ENCODE data around the gene C21orf91. TPM values are rescaled to one million over a fixed set of nuclear protein-coding genes. Genes with fewer than 3 reads are reported as not detected.

C21orf91 gene
- total and polyA plus RNA-seq, 4 donors, result 1.8 to 7.2 (median 4.4) TPM

DNA sequence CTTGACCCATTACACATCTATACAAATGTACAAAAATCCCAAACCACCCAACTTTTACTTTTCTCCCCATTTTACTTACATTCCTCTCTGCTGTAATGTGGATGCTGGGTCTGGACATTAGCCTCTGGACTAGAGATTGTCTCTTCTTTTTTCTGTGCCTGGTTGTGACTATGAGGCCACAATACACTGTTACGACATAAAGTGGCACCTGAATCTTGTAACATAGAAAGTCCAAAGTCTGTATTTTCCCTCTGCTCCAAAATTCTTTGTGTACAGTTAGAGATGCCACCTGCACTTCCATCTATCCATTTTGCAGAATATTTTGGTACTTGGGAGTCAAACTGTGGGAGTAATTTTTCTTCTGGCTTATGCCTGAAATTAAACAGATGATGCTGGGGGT, 22.7 kb downstream of the C21orf91 start (continued):
- TF ChIP-seq CTCF (IDR thresholded peaks at IDR 0.05; ENCODE audit: low read depth, low read length, missing input control), result no peak
- no peak for TF ChIP-seq FOXA1 (IDR thresholded peaks at IDR 0.05)

GRCh38 chr21:17796037-17796403, 23.1 kb downstream of the C21orf91 start:
- peak overlapping the region in 1 of 2 donors; percentile 0 for H3K27ac ChIP-seq (ENCODE audit: low read depth in 1 of 2, low read length in 2 of 2)
- peaks cover 2 to 23% (median 14%) of the 10 kb centered on the region in 4 donors for H3K4me1 ChIP-seq (ENCODE audit: control insufficient read depth in 4 of 4, insufficient read depth in 4 of 4, low read length in 3 of 4)

GRCh38 chr21:17795146-17796036, 23.8 kb downstream of the C21orf91 start:
- peaks cover 0 to 3% (median 0%) of the 10 kb centered on the region in 4 donors for H3K36me3 ChIP-seq (ENCODE audit: control insufficient read depth in 4 of 4, insufficient read depth in 3 of 4, low read depth in 1 of 4, low read length in 3 of 4)
- no peaks in the 10 kb centered on the region for H3K27me3 ChIP-seq (ENCODE audit: control insufficient read depth in 4 of 4, insufficient read depth in 4 of 4, low read length in 3 of 4)
- no peaks in the 10 kb centered on the region for H3K9me3 ChIP-seq (ENCODE audit: control insufficient read depth in 4 of 4, low read length in 3 of 4)
- H3K4me3 ChIP-seq (ENCODE audit: low read depth in 1 of 3, low read length in 3 of 3), result no peak overlapping the region
- WGBS, result 90% methylated on average over 6 of the region's 6 CpGs
- no peak overlapping the region for H3K9ac ChIP-seq (ENCODE audit: low read depth in 1 of 2, low read length in 2 of 2)
- TF ChIP-seq GABPA (IDR thresholded peaks at IDR 0.05 in 1 of 2, conservative IDR thresholded peaks at IDR 0.05 in 1 of 2), result no peak
- no peak for TF ChIP-seq TAF1 (conservative IDR thresholded peaks at IDR 0.05)
- no peak for TF ChIP-seq SP1 (IDR thresholded peaks at IDR 0.05)
- TF ChIP-seq ZBTB33 (IDR thresholded peaks at IDR 0.05), result no peak
- no peak for TF ChIP-seq RXRA (IDR thresholded peaks at IDR 0.05)
- no peak for TF ChIP-seq YY1 (IDR thresholded peaks at IDR 0.05)
- TF ChIP-seq EGR1 (IDR thresholded peaks at IDR 0.05; ENCODE audit: low read depth in 2 of 2), result no peak
- no peak for TF ChIP-seq FOXA2 (IDR thresholded peaks at IDR 0.05)
- TF ChIP-seq, protein P1, sequence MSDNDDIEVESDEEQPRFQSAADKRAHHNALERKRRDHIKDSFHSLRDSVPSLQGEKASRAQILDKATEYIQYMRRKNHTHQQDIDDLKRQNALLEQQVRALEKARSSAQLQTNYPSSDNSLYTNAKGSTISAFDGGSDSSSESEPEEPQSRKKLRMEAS (IDR thresholded peaks at IDR 0.05), result no peak
- no peak for TF ChIP-seq NR2F2 (IDR thresholded peaks at IDR 0.05)
- no peak for TF ChIP-seq FOXA1 (IDR thresholded peaks at IDR 0.05)
- TF ChIP-seq RAD21 (IDR thresholded peaks at IDR 0.05), result no peak
- no peak for TF ChIP-seq HNF4G (IDR thresholded peaks at IDR 0.05)
- TF ChIP-seq JUND (IDR thresholded peaks at IDR 0.05), result no peak
- no peak for TF ChIP-seq ATF3 (IDR thresholded peaks at IDR 0.05)
- no peak for DNase-seq (ENCODE audit: low spot score)
- peaks cover 2 to 23% (median 14%) of the 10 kb centered on the region in 4 donors for H3K4me1 ChIP-seq (ENCODE audit: control insufficient read depth in 4 of 4, insufficient read depth in 4 of 4, low read length in 3 of 4)
- no peak overlapping the region for H3K27ac ChIP-seq (ENCODE audit: low read depth in 1 of 2, low read length in 2 of 2)

More at GRCh38 chr21:17796037-17796403, 23.1 kb downstream of the C21orf91 start:
- WGBS, result 70% methylated on average over 1 of the region's 1 CpG
- Histone ChIP-seq H3K4me3 (ENCODE audit: low read depth in 1 of 3, low read length in 3 of 3) (no peak overlapping the region), H3K36me3 (ENCODE audit: control insufficient read depth in 4 of 4, insufficient read depth in 3 of 4, low read depth in 1 of 4, low read length in 3 of 4) (peaks cover 0 to 3% (median 0%) of the 10 kb centered on the region in 4 donors), H3K27me3 (ENCODE audit: control insufficient read depth in 4 of 4, insufficient read depth in 4 of 4, low read length in 3 of 4) (no peaks in the 10 kb centered on the region), H3K9ac (ENCODE audit: low read depth in 1 of 2, low read length in 2 of 2) (no peak overlapping the region), H3K9me3 (ENCODE audit: control insufficient read depth in 4 of 4, low read length in 3 of 4) (no peaks in the 10 kb centered on the region)
- DNase-seq (ENCODE audit: low spot score), result no peak
- TF ChIP-seq FOXA2 (IDR thresholded peaks at IDR 0.05) (no peak), JUND (IDR thresholded peaks at IDR 0.05) (no peak), RXRA (IDR thresholded peaks at IDR 0.05) (no peak)
- TF ChIP-seq, protein P1 (IDR thresholded peaks at IDR 0.05), result no peak

Measured in liver (tissue), 9 donors.